DND-41 (cell line): ENCODE data around the gene ULBP3.

Experiments
- CTCF ChIP-seq: IDR thresholded peaks from 2 replicates; pipeline ENCODE4 v1.5.1; 2012; ENCODE audit warnings: borderline replicate concordance, low read length, moderate library complexity, mild to moderate bottlenecking; ENCODE audit not compliant: poor library complexity, severe bottlenecking; ENCODE audit errors: extremely low read depth
- EZH2 ChIP-seq: IDR thresholded peaks from 3 replicates; pipeline ENCODE4 v1.6.1; 2012; ENCODE audit warnings: borderline replicate concordance, low read depth, mild to moderate bottlenecking, moderate library complexity, low read length, inconsistent platforms; ENCODE audit not compliant: severe bottlenecking

DNA sequence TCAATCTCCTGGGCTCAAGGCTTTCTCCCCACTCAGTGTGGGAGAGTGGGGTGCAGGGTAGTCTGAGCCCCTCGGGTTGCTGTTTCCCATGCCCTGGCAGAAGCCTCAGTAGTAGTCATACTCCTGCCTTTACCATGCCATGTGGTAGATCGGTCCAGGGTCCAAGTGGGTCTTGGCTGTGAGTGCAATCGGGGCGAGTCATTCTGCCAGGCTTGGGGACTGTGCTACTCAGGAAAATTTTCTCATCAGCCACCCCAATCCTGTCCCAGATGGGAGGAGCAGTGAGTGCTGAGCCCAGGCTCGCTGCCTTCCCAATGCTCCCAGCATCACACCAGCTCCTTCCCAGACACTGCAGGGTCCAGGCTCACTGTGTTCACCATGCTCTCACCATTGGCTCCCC is 32.8 kb downstream of the ULBP3 start:
- TF ChIP-seq EZH2 (no peak), CTCF (no peak)
